ENCODE data around the gene ATP6V1G3.

DNA sequence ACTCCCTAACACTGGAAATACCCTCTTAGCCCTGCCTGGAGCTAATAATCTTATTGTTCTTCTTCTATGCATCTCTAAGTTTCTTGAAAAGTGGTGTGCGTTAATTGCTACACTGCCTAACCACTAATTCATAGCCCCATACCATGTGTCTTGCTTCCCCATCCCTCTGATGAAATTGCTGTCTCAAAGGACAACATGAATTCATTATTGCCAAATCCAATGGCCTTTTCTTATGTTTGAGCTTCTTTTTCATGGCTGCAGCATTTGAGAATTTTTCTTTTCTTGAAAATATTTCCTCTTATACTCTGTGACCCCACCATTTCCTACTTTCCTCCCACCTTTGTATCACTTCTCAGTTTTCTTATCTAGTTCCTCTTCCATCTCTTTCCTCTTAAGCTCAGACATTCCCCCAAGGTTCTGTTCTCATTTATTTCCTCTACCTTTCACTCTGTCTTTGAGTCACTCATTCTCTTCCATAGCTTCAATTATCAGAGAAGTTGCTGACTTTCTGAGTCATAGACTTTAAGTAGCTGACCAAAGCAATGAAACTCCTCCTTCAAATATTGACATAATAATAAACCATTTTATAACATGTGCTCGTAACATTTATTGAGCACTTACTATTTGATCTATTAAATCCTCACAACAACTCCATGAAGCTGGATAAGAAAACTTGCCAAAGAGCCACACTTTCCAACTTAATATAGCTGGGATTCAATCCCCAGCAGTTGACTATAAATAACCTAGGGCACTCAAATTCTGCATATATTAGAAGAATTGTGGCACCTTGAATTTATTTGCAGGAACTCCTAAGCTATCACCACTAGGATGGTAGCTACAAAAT lies 35.5 kb upstream of the ATP6V1G3 start:
- TF ChIP-seq, protein P1, sequence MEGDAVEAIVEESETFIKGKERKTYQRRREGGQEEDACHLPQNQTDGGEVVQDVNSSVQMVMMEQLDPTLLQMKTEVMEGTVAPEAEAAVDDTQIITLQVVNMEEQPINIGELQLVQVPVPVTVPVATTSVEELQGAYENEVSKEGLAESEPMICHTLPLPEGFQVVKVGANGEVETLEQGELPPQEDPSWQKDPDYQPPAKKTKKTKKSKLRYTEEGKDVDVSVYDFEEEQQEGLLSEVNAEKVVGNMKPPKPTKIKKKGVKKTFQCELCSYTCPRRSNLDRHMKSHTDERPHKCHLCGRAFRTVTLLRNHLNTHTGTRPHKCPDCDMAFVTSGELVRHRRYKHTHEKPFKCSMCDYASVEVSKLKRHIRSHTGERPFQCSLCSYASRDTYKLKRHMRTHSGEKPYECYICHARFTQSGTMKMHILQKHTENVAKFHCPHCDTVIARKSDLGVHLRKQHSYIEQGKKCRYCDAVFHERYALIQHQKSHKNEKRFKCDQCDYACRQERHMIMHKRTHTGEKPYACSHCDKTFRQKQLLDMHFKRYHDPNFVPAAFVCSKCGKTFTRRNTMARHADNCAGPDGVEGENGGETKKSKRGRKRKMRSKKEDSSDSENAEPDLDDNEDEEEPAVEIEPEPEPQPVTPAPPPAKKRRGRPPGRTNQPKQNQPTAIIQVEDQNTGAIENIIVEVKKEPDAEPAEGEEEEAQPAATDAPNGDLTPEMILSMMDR (IDR thresholded peaks at IDR 0.05) = peak; percentile 9
- no peak for TF ChIP-seq EZH2 (IDR thresholded peaks at IDR 0.05; ENCODE audit: borderline replicate concordance, insufficient read depth, low read depth, low read length, poor library complexity, severe bottlenecking)

Measured in B cell (primary cell).